ENCODE results near the gene EDAR. TPM values are rescaled to one million over a fixed set of nuclear protein-coding genes. Genes with fewer than 3 reads are reported as not detected.

EDAR gene
- total and polyA plus RNA-seq, 2 donors (not counting 1 experiment from before 2014, with no cell fraction given), result not detected

DNA sequence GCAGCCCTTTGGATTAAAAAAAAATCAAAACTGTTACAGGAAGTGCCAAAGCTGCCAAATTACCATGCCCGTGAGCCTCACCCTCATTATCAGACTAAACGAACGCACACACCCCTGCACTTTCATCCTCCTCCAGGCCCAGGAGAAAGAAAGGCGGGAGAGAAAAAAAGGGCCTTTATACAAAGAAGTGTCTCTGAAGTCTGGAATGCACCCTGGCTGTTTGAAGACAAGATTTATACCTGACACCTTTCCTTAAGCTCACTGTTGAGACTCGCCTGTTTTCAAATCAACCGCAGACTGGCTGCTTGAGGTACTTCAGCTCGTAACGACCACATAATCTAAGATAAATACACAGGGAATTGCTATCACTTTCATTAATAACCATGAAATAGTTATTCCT lies 31.0 kb downstream of the EDAR start:
- no peak overlapping the region for H2AFZ ChIP-seq (ENCODE audit: low read length)
- H3K4me2 ChIP-seq (ENCODE audit: extremely low read depth, insufficient read depth, low read length), result no peak overlapping the region
- no peaks in the 10 kb centered on the region for H3K79me2 ChIP-seq (ENCODE audit: control insufficient read depth, insufficient read depth, low read length)
- H3K9ac ChIP-seq (ENCODE audit: insufficient read depth, low read length), result no peak overlapping the region
- H3K27ac ChIP-seq (ENCODE audit: insufficient read depth, low read length), result no peak overlapping the region
- H3K27me3 ChIP-seq (ENCODE audit: control insufficient read depth, insufficient read depth, low read length), result peaks cover 9% of the 10 kb centered on the region
- peaks cover 2% of the 10 kb centered on the region for H4K20me1 ChIP-seq (ENCODE audit: control insufficient read depth, extremely low read depth, insufficient read depth, low read length)
- H3K4me3 ChIP-seq (replicated peaks in 1 of 4; ENCODE audit: control extremely low read depth in 1 of 4, insufficient read depth in 1 of 4, low read depth in 3 of 4, low read length in 4 of 4), result no peak overlapping the region
- DNase-seq (ENCODE audit: low read depth in 2 of 2), result no peak
- no peaks in the 10 kb centered on the region for H3K4me1 ChIP-seq (ENCODE audit: control insufficient read depth, extremely low read depth, insufficient read depth, low read length)
- no peak for TF ChIP-seq EZH2 (IDR thresholded peaks at IDR 0.05; ENCODE audit: low read length, missing control alignments)
- TF ChIP-seq CTCF (conservative IDR thresholded peaks at IDR 0.05 in 1 of 2, IDR thresholded peaks at IDR 0.05 in 1 of 2; ENCODE audit: low read depth in 1 of 2, low read length in 2 of 2), result no peak
- H3K9me3 ChIP-seq (ENCODE audit: control insufficient read depth, insufficient read depth, low read depth, low read length), result no peaks in the 10 kb centered on the region
- no peaks in the 10 kb centered on the region for H3K36me3 ChIP-seq (ENCODE audit: control insufficient read depth, insufficient read depth, low read length)

GRCh38 chr2:108956375-108956774 lies 32.6 kb downstream of the EDAR start:
- Histone ChIP-seq H3K4me1 (ENCODE audit: control insufficient read depth, extremely low read depth, insufficient read depth, low read length) (no peaks in the 10 kb centered on the region), H3K4me2 (ENCODE audit: extremely low read depth, insufficient read depth, low read length) (no peak overlapping the region), H3K27ac (ENCODE audit: insufficient read depth, low read length) (no peak overlapping the region), H3K27me3 (ENCODE audit: control insufficient read depth, insufficient read depth, low read length) (peaks cover 5% of the 10 kb centered on the region), H3K9me3 (ENCODE audit: control insufficient read depth, insufficient read depth, low read depth, low read length) (no peaks in the 10 kb centered on the region), H3K36me3 (ENCODE audit: control insufficient read depth, insufficient read depth, low read length) (no peaks in the 10 kb centered on the region), H4K20me1 (ENCODE audit: control insufficient read depth, extremely low read depth, insufficient read depth, low read length) (no peaks in the 10 kb centered on the region), H3K4me3 (replicated peaks in 1 of 4; ENCODE audit: control extremely low read depth in 1 of 4, insufficient read depth in 1 of 4, low read depth in 3 of 4, low read length in 4 of 4) (no peak overlapping the region), H3K79me2 (ENCODE audit: control insufficient read depth, insufficient read depth, low read length) (no peaks in the 10 kb centered on the region), H2AFZ (ENCODE audit: low read length) (no peak overlapping the region), H3K9ac (ENCODE audit: insufficient read depth, low read length) (no peak overlapping the region)
- no peak for DNase-seq (ENCODE audit: low read depth in 2 of 2)
- TF ChIP-seq EZH2 (IDR thresholded peaks at IDR 0.05; ENCODE audit: low read length, missing control alignments), result no peak
- no peak for TF ChIP-seq CTCF (conservative IDR thresholded peaks at IDR 0.05 in 1 of 2, IDR thresholded peaks at IDR 0.05 in 1 of 2; ENCODE audit: low read depth in 1 of 2, low read length in 2 of 2)

- no peak overlapping the region for H3K27ac ChIP-seq (ENCODE audit: insufficient read depth, low read length)
- H3K9ac ChIP-seq (ENCODE audit: insufficient read depth, low read length), result no peak overlapping the region
- no peak overlapping the region for H3K4me2 ChIP-seq (ENCODE audit: extremely low read depth, insufficient read depth, low read length)
- no peak overlapping the region for H2AFZ ChIP-seq (ENCODE audit: low read length)
- no peaks in the 10 kb centered on the region for H4K20me1 ChIP-seq (ENCODE audit: control insufficient read depth, extremely low read depth, insufficient read depth, low read length)
- H3K79me2 ChIP-seq (ENCODE audit: control insufficient read depth, insufficient read depth, low read length), result no peaks in the 10 kb centered on the region
- no peaks in the 10 kb centered on the region for H3K36me3 ChIP-seq (ENCODE audit: control insufficient read depth, insufficient read depth, low read length)
- no peak for DNase-seq (ENCODE audit: low read depth in 2 of 2)
- no peaks in the 10 kb centered on the region for H3K9me3 ChIP-seq (ENCODE audit: control insufficient read depth, insufficient read depth, low read depth, low read length)
- H3K27me3 ChIP-seq (ENCODE audit: control insufficient read depth, insufficient read depth, low read length), result peaks cover 5% of the 10 kb centered on the region
- H3K4me1 ChIP-seq (ENCODE audit: control insufficient read depth, extremely low read depth, insufficient read depth, low read length), result no peaks in the 10 kb centered on the region
- TF ChIP-seq CTCF (conservative IDR thresholded peaks at IDR 0.05 in 1 of 2, IDR thresholded peaks at IDR 0.05 in 1 of 2; ENCODE audit: low read depth in 1 of 2, low read length in 2 of 2) (no peak), EZH2 (IDR thresholded peaks at IDR 0.05; ENCODE audit: low read length, missing control alignments) (no peak)
- no peak overlapping the region for H3K4me3 ChIP-seq (replicated peaks in 1 of 4; ENCODE audit: control extremely low read depth in 1 of 4, insufficient read depth in 1 of 4, low read depth in 3 of 4, low read length in 4 of 4)
Measured at GRCh38 chr2:108950369-108951135, 38.5 kb downstream of the EDAR start.

Measured in fibroblast of lung (primary cell).